Rectal smooth muscle tissue (tissue), 1 donor: Measurements from ENCODE around the gene GPBP1.
"Not testable (repeated sequence)": the region's sequence is repeated elsewhere in the genome, so short reads cannot be mapped to it uniquely, and the experiment has no call there.

Experiments used
- H3K27ac ChIP-seq: one replicate; pipeline ENCODE4 v1.7.0; 2013; ENCODE audit warnings: low read depth, low read length, inconsistent platforms
- H3K27me3 ChIP-seq: one replicate; pipeline ENCODE4 v1.7.0; 2013; ENCODE audit warnings: low read length; ENCODE audit not compliant: control insufficient read depth, insufficient read depth
- H3K36me3 ChIP-seq: one replicate; pipeline ENCODE4 v1.7.0; 2013; ENCODE audit warnings: low read length; ENCODE audit not compliant: control insufficient read depth, insufficient read depth
- H3K4me1 ChIP-seq: one replicate; pipeline ENCODE4 v1.7.0; 2013; ENCODE audit warnings: low read length; ENCODE audit not compliant: control insufficient read depth, insufficient read depth
- H3K4me3 ChIP-seq: one replicate; pipeline ENCODE4 v1.7.0; 2013; ENCODE audit warnings: low read length
- H3K9ac ChIP-seq: one replicate; pipeline ENCODE4 v1.7.0; 2013; ENCODE audit warnings: low read length

The GPBP1 gene, protein sequence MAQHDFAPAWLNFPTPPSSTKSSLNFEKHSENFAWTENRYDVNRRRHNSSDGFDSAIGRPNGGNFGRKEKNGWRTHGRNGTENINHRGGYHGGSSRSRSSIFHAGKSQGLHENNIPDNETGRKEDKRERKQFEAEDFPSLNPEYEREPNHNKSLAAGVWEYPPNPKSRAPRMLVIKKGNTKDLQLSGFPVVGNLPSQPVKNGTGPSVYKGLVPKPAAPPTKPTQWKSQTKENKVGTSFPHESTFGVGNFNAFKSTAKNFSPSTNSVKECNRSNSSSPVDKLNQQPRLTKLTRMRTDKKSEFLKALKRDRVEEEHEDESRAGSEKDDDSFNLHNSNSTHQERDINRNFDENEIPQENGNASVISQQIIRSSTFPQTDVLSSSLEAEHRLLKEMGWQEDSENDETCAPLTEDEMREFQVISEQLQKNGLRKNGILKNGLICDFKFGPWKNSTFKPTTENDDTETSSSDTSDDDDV

GRCh38 chr5:57173319-57174127, at the start of gene GPBP1:
Gene GPBP1, plus strand, starts transcription at chr5:57174059. Its CDS starts 40,072 bp downstream, at chr5:57214131.
- H3K4me3 ChIP-seq = peak within 1 kb of the TSS; percentile 94
- no peaks in the 10 kb centered on the region for H3K4me1 ChIP-seq
- H3K9ac ChIP-seq = peak within 1 kb of the TSS; percentile 98
- peak within 1 kb of the TSS; percentile 99 for H3K27ac ChIP-seq
- H3K27me3 ChIP-seq = no peaks in the 10 kb centered on the region
- H3K36me3 ChIP-seq = no peaks in the 10 kb centered on the region

- Histone ChIP-seq H3K4me1 (no peaks in the 10 kb centered on the region), H3K27me3 (no peaks in the 10 kb centered on the region), H3K9ac (no peak overlapping the region), H3K36me3 (no peaks in the 10 kb centered on the region), H3K27ac (no peak overlapping the region), H3K4me3 (no peak overlapping the region)
These were observed 45.5 kb upstream of the GPBP1 start for GRCh38 chr5:57128325-57128724.

DNA sequence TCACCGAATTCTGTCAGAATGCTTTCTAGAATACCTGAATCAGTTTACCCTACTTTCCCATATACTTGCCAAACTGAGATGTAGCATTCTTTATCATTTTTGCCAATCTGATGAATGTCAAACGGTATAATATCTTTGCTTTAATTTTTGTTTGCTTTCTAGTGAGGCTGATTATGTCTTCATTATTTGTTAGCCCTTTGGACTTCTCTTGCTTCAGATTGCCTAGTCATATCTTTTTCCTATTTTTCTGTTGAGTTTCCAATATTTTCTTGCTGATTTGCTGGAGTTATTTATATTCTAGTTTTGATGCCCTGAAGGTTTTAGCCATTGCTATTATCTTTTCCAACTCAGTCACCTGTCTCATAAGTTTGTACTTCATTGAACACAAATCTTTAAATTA, 40.3 kb upstream of the GPBP1 start:
- H3K27me3 ChIP-seq = no peaks in the 10 kb centered on the region
- no peaks in the 10 kb centered on the region for H3K4me1 ChIP-seq
- no peaks in the 10 kb centered on the region for H3K36me3 ChIP-seq
- no peak overlapping the region for H3K27ac ChIP-seq
- H3K4me3 ChIP-seq = no peak overlapping the region
- H3K9ac ChIP-seq = no peak overlapping the region

DNA sequence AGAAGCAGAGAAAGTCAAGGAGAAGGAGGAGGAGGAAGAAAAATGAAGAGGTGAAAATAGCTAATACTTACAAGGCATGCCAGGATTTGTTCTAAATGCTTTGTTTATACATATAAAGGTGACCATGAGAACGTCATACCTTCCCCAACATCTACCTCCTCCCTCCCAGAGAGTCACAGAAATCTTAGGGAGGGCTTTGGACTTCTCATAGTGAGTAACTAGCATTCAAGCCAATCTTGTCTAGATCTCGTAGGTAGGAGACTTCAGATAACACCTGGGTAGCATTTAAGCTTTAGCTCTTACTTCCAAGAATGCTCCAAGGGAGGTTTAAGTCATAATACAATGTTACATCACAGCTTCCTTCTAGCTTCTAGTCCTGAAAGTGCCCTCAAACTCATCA, 36.5 kb upstream of the GPBP1 start:
- H3K9ac ChIP-seq = no peak overlapping the region
- H3K27me3 ChIP-seq = no peaks in the 10 kb centered on the region
- H3K27ac ChIP-seq = no peak overlapping the region
- H3K4me1 ChIP-seq = no peaks in the 10 kb centered on the region
- H3K4me3 ChIP-seq = no peak overlapping the region
- no peaks in the 10 kb centered on the region for H3K36me3 ChIP-seq

GRCh38 chr5:57152316-57152715, 21.5 kb upstream of the GPBP1 start:
- Histone ChIP-seq H3K4me1 (no peaks in the 10 kb centered on the region), H3K27ac (no peak overlapping the region), H3K27me3 (no peaks in the 10 kb centered on the region), H3K9ac (no peak overlapping the region), H3K4me3 (no peak overlapping the region), H3K36me3 (no peaks in the 10 kb centered on the region)

- no peak overlapping the region for H3K9ac ChIP-seq
- H3K4me1 ChIP-seq = no peaks in the 10 kb centered on the region
- H3K27me3 ChIP-seq = no peaks in the 10 kb centered on the region
- H3K27ac ChIP-seq = no peak overlapping the region
- H3K36me3 ChIP-seq = no peaks in the 10 kb centered on the region
- no peak overlapping the region for H3K4me3 ChIP-seq
These were observed 18.8 kb upstream of the GPBP1 start for GRCh38 chr5:57155033-57155432.

DNA sequence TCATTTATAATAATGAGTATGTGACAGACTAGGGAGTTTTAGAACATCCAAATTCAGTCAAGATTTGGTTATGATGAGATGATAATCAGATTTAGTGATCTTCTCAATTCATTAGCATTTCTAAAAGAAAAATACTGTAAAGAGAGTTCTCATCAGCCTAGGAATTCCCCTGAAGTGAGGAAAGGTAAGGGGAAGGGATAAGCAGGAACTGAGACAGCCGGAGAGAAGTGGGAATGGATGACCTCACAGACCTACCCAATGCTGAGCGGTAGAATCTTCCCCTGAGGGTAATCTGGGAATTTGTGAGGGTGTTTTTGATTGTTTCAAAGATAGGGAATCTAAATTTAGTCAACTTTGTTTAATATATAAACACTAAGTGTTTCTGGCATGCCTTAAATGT, 16.7 kb upstream of the GPBP1 start:
- Histone ChIP-seq H3K27me3 (no peaks in the 10 kb centered on the region), H3K9ac (no peak overlapping the region), H3K27ac (no peak overlapping the region), H3K36me3 (no peaks in the 10 kb centered on the region), H3K4me1 (no peaks in the 10 kb centered on the region), H3K4me3 (no peak overlapping the region)

DNA sequence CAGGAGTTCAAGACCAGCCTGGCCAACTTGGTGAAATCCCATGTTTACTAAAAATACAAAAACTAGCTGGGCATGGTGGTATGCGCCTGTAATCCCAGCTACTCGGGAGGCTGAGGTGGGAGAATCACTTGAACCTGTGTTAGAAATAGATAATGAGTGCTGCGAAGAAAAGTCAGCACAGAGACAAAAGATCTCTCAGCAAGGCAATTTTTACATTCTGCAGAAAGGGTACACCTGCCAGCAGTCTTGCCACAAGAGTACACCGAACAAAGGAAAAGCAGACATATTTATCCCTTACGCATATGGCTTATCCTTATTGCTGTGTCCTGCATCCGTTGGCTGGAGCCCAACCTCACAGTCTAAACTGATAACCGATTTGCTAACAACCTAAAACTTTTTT, 16.2 kb upstream of the GPBP1 start:
- H3K36me3 ChIP-seq = no peaks in the 10 kb centered on the region
- no peak overlapping the region for H3K4me3 ChIP-seq
- no peaks in the 10 kb centered on the region for H3K27me3 ChIP-seq
- H3K4me1 ChIP-seq = no peaks in the 10 kb centered on the region
- no peak overlapping the region for H3K27ac ChIP-seq
- H3K9ac ChIP-seq = no peak overlapping the region

DNA sequence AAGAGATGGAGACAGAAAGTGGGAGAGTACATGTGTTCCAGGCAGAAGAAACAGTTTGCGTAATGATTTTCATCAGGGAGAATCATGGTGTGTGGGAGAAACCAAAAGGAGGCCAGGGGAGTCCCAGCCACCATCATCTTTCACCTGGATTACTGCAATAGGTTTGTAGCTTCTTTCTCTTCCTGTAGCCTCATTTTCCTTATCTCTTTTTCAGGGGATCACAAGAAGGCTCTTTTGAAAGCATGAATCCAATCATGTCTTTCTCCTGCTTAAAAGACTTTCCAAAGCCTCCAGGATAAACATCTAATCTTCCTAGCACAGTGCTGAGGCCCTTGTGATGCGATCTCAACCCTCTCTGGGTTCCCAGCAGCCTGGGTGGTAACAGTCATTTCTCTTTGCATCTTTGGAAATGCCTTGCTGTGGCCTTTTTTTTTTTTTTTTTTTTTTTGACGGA, 10.3 kb upstream of the GPBP1 start:
- H3K27me3 ChIP-seq = no peaks in the 10 kb centered on the region
- H3K4me3 ChIP-seq = no peak overlapping the region
- H3K36me3 ChIP-seq = no peaks in the 10 kb centered on the region
- no peaks in the 10 kb centered on the region for H3K4me1 ChIP-seq
- no peak overlapping the region for H3K27ac ChIP-seq
- no peak overlapping the region for H3K9ac ChIP-seq

- H3K27ac ChIP-seq = no peak overlapping the region
- no peak overlapping the region for H3K9ac ChIP-seq
- no peak overlapping the region for H3K4me3 ChIP-seq
- H3K36me3 ChIP-seq = no peaks in the 10 kb centered on the region
- H3K27me3 ChIP-seq = no peaks in the 10 kb centered on the region
- H3K4me1 ChIP-seq = no peaks in the 10 kb centered on the region
These were observed 9.7 kb upstream of the GPBP1 start for GRCh38 chr5:57164124-57164523.

DNA sequence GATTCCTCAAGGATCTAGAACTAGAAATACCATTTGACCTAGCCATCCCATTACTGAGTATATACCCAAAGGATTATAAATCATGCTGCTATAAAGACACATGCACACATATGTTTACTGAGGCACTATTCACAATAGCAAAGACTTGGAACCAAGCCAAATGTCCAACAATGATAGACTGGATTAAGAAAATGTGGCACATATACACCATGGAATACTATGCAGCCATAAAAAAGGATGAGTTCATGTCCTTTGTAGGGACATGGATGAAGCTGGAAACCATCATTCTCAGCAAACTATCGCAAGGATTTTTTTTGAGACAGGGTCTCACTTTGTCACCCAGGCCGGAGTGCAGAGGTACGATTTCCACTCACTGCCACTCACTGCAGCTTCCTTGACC, 8.7 kb upstream of the GPBP1 start:
- not testable (repeated sequence) for H3K36me3 ChIP-seq, H3K4me1 ChIP-seq, H3K27me3 ChIP-seq, H3K4me3 ChIP-seq, H3K27ac ChIP-seq, H3K9ac ChIP-seq

GRCh38 chr5:57166276-57166675, 7.6 kb upstream of the GPBP1 start:
- Histone ChIP-seq H3K36me3 (no peaks in the 10 kb centered on the region), H3K9ac (no peak overlapping the region), H3K4me3 (no peak overlapping the region), H3K27me3 (no peaks in the 10 kb centered on the region), H3K4me1 (no peaks in the 10 kb centered on the region), H3K27ac (no peak overlapping the region)
